ENCODE measurements around the gene MELK.

Gene MELK

GRCh38 chr9:36584620-36585460 lies 12.1 kb downstream of the MELK start:
- DNase-seq (ENCODE audit: low read depth, low spot score): no peak

DNA sequence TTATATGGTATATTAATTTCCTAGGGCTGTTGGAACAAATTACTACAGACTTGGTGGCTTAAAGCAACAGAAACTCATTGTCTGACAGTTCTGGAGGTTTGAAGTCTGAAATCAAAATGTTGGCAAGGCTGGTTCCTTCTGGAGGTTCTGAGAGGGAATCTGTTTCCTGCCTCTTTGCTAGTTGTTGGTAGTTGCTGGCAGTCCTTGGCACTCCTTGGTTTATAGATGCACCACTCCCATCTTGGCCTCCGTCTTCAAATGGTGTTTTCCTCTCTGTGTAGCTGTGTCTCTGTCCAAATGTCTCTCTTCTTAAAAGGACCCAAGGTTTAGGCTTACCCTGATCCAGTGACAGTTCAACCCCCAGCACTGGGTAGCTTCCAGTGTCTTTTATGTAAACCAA lies 17.5 kb downstream of the MELK start:
- no peak for DNase-seq (ENCODE audit: low read depth, low spot score)

- DNase-seq (ENCODE audit: low read depth, low spot score): no peak
These were observed 20.3 kb downstream of the MELK start for GRCh38 chr9:36592801-36593583.

- no peak for DNase-seq (ENCODE audit: low read depth, low spot score)
These were observed 21.5 kb downstream of the MELK start for GRCh38 chr9:36594213-36594612.

DNA sequence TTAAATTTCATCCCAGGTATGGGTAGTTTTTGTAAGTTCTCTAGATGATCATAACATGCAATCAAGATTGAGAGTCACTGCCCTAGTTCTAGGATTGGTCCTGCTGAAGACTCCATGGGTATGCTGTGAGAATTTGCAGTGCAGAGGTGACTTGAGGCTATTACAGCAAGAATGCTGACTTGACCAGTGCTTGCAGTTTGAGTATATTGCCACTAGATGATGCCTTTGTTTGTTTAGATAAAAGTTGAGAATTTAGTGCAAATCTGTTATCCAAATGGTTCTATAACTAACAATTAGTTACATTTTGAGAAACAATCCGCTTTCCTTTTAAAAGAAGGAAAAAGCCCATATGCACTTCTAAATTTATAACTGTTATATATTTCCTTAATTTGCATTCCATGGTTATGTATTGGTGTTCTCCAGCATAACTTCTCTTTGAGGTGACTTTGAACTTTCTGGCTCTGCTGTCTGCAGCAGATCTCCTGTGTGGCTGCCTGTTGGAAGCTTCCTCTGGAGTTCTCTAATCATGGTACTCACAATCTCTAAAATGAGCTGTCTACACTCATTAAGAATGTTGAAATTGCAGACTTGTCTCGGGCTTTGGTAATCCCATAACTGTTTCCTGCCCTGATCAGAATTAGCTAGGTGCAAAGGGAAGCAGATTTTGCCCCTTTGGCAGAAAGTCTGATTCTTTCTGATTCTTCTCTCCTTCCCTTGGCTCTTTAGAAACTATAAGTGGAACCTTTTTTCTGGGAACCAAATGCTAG lies 24.9 kb downstream of the MELK start:
- peak; percentile 13 for DNase-seq (ENCODE audit: low read depth, low spot score)

DNA sequence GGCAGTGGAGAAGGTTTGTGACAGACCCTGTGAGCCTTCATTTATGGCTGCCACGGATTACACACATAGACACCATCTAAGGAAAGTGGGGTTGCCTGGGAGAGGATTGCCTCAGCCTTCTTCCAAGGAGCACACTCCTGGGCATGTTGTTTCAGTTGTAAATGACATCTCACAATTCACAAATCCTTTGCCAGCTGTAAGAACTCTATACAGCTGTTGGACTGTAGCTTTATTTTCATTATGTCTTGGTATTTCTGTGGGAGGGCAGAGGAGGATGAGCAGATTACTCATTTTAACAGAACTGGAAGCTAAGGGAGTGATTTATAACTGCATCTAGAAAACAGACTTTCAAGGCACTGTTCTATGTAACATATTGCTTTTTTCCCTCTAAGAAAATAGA lies 25.6 kb downstream of the MELK start:
- DNase-seq (ENCODE audit: low read depth, low spot score): no peak

- DNase-seq (ENCODE audit: low read depth, low spot score): no peak
These were observed 30.3 kb downstream of the MELK start for GRCh38 chr9:36603006-36603405.

DNA sequence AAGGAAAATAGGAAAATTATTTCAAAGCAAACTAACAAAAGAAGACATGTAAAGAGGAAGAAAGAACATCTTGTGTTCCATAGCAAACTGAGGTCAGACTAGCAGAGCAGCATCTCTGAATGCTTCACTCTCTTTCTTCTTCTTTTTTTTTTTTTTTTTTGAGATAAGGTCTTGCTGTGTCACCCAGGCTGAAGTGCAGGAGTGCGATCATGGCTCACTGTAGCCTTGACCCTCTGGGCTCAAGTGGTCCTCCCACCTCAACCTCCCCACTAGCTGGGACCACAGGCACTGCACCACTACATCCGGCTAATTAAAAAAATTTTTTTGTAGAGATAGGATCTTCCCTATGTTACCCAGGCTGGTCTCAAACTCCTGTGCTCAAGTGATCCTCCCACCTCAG lies 36.6 kb downstream of the MELK start:
- no peak for DNase-seq (ENCODE audit: low read depth, low spot score)

DNA sequence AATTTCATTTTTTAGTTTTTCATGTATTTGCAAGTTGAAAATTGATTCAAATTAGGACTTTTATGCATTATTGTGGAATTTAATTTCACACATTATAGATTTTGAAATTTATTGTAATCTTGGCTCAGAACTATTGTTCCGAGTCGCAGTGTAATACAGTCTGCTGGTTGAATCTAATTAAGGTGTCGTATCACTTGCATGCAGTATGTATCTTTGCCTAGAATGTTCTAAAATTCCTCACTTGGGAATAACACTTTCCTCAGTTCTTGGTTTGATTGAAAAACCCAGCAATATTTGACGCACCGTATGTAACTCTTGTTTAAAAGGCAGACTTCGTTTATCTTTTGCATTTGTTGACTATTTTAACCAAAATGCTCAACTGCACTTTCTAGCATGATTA lies 49.4 kb downstream of the MELK start:
- no peak for DNase-seq (ENCODE audit: low read depth, low spot score)

GRCh38 chr9:36623280-36623679 lies 50.6 kb downstream of the MELK start:
- no peak for DNase-seq (ENCODE audit: low read depth, low spot score)

DNA sequence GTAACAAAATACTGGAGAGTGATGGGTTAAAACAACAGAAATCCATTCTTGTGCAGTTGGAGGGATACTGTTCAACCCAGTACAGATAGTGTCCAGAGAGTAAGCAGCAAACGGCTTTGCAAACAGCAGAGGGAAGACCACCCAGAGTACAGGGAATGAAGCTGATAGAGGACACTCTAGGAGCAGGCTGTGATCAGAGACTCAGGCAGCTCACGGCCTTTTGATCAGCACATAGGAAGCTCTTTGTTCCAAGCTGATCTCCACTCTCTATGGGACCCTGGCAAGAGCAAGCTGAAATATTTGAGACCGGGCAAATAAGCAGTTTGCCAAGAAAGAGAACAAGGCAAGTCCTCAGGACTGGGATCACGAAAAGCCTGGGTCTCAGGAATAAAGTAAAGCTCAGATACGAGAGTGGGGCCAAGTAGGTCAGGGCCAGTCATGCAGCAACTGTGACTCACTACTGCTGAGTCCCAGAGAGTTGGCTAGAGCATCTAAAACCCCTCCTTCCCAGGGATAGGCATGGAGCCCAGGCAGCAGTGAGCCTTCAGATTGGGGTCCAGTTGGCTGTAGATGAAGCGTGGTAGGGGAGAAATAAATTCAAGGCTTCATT lies 52.4 kb downstream of the MELK start:
- DNase-seq (ENCODE audit: low read depth, low spot score): no peak

GRCh38 chr9:36632892-36633291 lies 60.2 kb downstream of the MELK start:
- DNase-seq (ENCODE audit: low read depth, low spot score): no peak

- no peak for DNase-seq (ENCODE audit: low read depth, low spot score)
These were observed 65.0 kb downstream of the MELK start for GRCh38 chr9:36637491-36638270.

DNA sequence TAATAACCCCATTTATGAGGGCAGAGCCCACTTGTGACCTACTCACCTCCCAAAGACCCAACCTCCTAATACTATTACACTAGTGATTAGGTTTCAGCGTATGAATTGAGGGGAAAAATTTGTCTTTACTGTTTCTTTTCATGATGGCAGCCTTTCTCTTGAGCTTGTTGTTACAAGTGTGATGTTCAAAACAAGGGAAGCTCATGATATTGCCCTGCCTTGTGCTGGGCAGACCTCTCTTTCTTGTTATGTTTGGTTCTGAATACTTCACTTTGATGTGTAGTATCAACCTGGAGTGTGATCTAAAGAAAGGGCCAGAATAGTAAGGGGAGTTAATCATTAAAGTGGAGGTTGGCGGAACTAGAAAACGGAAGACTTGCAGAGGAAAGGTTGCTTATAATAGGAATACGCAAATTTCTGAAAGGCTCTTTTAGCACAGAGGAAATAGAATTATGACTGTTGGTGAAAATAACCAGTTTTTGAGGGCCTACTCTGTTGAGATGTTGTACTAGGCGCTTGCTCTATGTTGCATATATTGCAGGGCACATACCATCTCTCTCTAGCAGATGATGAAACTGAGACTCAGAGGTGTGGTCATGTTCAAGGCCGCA lies 68.2 kb downstream of the MELK start:
- DNase-seq (ENCODE audit: low read depth, low spot score): no peak

DNA sequence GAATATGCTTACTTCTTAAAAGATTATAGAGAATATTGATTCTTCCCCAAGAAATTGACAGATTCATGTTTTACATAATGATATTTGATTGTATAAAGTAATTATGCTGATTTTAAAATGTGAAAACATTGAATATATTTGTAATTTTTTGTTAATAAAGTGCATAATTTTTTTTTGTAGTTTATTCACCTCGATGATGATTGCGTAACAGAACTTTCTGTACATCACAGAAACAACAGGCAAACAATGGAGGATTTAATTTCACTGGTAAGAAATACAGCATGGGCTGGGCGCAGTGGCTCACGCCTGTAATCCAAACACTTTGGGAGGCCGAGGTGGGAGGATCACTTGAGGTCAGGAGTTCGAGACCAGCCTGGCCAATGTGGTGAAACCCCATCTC lies 70.1 kb downstream of the MELK start:
- DNase-seq (ENCODE audit: low read depth, low spot score): no peak

- DNase-seq (ENCODE audit: low read depth, low spot score): no peak
These were observed 84.1 kb downstream of the MELK start for GRCh38 chr9:36656842-36657241.

- no peak for DNase-seq (ENCODE audit: low read depth, low spot score)
These were observed 86.8 kb downstream of the MELK start for GRCh38 chr9:36659500-36659899.

DNA sequence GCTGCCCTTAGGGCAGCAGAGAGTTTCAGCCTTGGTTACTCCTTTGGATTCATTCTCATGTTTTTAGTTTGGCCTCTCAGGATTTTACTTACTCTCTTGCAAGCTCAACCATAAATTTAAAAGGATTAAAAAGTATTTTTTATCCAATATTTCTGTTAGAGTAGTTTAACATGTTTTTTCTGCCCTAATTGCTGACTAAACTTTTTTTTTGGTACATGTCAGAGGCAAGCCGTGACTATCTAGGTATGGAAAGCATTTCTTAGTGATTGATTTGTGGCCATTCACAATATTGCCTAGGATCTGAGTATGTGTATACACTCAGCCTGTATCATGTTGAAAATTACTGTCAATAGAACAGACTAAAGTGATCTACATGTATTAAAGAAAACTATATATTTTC lies 92.1 kb downstream of the MELK start:
- DNase-seq (ENCODE audit: low read depth, low spot score): no peak

DNA sequence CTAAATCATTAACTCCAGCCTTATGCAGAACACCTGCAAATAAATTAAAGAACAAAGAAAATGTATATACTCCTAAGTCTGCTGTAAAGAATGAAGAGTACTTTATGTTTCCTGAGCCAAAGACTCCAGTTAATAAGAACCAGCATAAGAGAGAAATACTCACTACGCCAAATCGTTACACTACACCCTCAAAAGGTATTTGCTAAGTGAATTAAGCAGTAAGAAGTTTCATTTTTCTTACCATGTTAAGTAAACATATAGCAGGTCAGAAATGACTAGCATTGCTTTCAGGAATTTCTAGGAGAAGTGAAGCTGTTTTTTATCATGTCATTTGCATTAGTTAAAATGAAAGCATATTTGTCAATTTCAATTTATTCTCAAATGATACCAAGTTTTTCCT lies 92.7 kb downstream of the MELK start:
- no peak for DNase-seq (ENCODE audit: low read depth, low spot score)

DNA sequence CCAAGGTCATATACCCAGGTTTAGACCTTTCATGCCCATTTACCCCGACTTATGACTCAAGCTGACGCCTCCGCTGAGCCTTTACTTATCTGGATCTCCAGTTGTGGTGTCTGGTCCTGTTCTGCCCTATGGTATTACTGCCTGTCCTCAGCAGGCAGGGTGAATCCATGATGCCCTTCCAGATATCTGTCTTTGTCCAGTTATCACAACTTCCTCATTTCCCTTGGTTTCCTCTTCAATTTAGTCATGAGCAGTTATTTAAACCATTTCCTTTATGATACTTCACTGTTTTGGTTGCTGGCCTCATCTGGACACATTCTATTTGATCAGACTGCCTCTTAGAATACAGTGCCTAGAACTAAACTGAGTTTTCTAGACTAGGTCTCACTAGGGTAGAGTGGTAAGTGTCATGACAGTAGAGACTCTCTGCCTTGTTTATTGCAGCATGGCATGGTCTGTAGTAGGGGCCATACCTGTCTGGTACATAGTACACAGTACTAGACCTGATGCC lies 93.3 kb downstream of the MELK start:
- no peak for DNase-seq (ENCODE audit: low read depth, low spot score)

All from ELF-1 (cell line).